Measurements from ENCODE around the gene CCER1.
"Not testable (repeated sequence)": the region's sequence is repeated elsewhere in the genome, so short reads cannot be mapped to it uniquely, and the experiment has no call there.

CCER1 gene, protein sequence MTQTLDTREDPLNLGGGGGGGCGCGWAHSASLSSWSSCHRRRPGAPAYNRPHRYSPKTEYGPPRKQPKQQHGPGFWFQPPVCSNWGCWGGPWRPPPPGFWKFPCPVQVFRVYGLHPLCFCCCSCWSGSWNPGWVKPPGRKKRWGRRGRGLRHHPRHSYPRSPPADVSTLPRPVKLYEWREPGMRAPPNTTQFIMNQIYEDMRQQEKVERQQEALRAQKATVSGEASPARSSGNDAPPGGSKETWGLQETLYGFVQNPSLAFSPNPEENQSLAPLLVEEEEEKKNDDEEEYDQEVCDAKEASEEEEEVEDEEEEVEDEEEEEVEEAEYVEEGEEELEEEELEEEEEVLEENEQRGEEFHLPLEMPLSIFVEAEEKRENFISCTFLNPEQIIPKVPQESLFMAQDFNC

DNA sequence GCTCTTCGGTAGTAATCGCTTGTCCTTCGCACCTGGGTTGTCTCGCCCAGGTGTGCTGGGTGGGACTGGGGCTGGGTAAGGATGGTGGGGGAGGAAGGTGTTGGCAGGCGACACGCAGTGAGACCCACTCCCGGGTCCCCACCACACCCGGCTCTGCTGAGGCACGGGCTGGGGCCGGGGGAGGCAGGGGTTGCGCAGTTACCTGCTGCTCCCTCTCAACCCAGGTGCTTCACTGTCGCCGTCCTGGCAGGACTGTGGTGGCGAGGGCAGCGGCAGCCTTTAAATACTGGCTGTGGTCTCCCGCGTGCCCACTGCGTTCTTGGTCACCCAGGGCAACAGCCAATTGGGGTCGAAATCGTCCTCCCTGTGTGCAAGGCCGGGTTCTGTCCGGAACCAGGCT lies at the start of gene CCER1:
CCER1 (minus strand) TSS at position 256 of the 400 bp plus-strand sequence. CDS start 434 bp downstream, outside the sequence.
- H3K27me3 ChIP-seq (ENCODE audit: insufficient read depth, low read length) = no peaks in the 10 kb centered on the region
- peaks cover 5% of the 10 kb centered on the region for H3K9me3 ChIP-seq (ENCODE audit: low read length)
- no peaks in the 10 kb centered on the region for H3K36me3 ChIP-seq (ENCODE audit: insufficient read depth, low read length)
- no peak within 1 kb of the TSS for H3K4me3 ChIP-seq (ENCODE audit: low read length)
- H2AFZ ChIP-seq (ENCODE audit: low read depth, low read length) = no peak within 1 kb of the TSS
- H3K4me1 ChIP-seq (ENCODE audit: insufficient read depth, low read length) = no peaks in the 10 kb centered on the region

DNA sequence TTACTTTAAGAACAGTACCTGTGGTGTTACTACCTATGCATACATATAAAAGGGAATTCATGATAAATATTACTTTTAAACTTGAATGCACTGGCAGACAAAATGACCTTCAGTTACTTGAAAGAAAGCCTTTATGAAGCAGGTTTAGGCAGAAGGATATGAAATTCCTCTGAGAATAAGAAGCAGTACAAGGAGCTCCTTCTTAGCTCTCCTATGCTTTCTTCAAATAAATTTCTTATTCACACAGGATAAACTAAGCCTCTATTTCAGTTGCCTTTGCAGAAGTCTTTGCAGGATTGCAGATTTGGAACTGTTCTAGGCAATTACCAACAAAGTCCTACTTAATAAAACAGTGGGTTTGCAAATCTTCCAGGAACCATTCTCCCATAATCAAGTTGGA lies 48.8 kb upstream of the CCER1 start:
- Histone ChIP-seq H3K4me1 (ENCODE audit: insufficient read depth, low read length) (no peaks in the 10 kb centered on the region), H3K9me3 (ENCODE audit: low read length) (no peaks in the 10 kb centered on the region), H3K4me3 (ENCODE audit: low read length) (no peak overlapping the region), H3K36me3 (ENCODE audit: insufficient read depth, low read length) (no peaks in the 10 kb centered on the region), H2AFZ (ENCODE audit: low read depth, low read length) (no peak overlapping the region), H3K27me3 (ENCODE audit: insufficient read depth, low read length) (no peaks in the 10 kb centered on the region)

DNA sequence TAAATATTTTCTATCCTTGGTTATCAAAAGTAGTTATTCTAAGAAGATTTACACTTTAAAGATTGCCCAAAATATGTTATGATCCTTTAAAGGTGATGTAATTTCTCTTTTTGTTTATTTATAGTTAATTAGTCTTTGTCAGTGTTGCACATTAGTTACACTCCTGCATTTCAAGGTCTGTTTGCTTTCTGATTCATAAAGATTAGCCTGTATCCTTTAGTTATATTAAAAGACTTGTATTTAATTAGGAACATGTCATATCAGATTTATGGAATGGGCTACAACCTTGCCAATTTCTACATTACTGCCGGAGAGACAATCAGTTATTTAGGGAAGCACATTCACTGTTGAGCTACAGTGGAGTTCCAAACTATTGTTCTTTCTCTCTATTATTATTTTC lies 46.3 kb upstream of the CCER1 start:
- no peaks in the 10 kb centered on the region for H3K9me3 ChIP-seq (ENCODE audit: low read length)
- H3K27me3 ChIP-seq (ENCODE audit: insufficient read depth, low read length) = no peaks in the 10 kb centered on the region
- no peak overlapping the region for H2AFZ ChIP-seq (ENCODE audit: low read depth, low read length)
- H3K36me3 ChIP-seq (ENCODE audit: insufficient read depth, low read length) = no peaks in the 10 kb centered on the region
- H3K4me3 ChIP-seq (ENCODE audit: low read length) = no peak overlapping the region
- H3K4me1 ChIP-seq (ENCODE audit: insufficient read depth, low read length) = no peaks in the 10 kb centered on the region

DNA sequence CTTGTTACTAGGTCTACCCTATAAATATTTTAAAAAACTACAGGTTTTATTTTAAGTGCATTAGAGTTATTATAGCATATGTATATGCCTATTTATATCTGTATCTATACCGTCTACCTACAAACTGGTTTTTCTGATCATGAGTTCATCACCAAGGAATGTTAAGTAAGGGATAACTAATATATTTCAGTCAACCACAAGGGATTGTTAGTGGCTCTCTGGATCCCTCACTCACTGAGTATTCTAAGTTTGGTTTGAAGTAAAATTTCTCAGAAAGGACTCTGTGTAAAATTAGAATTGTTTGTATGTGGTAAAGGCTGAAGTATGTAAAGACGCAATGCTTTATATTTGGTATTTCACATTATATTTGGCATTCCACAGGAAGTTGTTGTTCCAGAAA lies 45.0 kb upstream of the CCER1 start:
- no peak overlapping the region for H2AFZ ChIP-seq (ENCODE audit: low read depth, low read length)
- no peak overlapping the region for H3K4me3 ChIP-seq (ENCODE audit: low read length)
- H3K4me1 ChIP-seq (ENCODE audit: insufficient read depth, low read length) = no peaks in the 10 kb centered on the region
- no peaks in the 10 kb centered on the region for H3K36me3 ChIP-seq (ENCODE audit: insufficient read depth, low read length)
- no peaks in the 10 kb centered on the region for H3K27me3 ChIP-seq (ENCODE audit: insufficient read depth, low read length)
- H3K9me3 ChIP-seq (ENCODE audit: low read length) = no peaks in the 10 kb centered on the region

DNA sequence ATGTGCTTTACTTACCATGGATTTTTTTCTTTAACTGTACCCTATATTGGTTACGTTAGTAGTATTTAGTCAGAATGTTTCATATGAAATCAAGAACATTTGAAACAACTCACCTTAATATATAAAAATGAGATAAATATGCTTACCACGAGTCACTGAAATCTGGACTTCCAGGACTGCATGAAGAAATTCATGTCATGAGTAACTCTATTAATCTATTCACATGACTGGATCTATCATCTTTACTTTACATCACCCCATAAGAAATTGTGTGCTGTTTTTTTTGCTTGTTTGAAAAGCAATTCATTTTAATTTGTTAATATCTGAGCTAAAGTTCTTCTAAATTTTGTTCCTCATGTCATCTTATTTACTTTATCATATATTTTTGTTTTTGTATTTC lies 44.6 kb upstream of the CCER1 start:
- Histone ChIP-seq H3K4me1 (ENCODE audit: insufficient read depth, low read length) (no peaks in the 10 kb centered on the region), H3K36me3 (ENCODE audit: insufficient read depth, low read length) (no peaks in the 10 kb centered on the region), H3K9me3 (ENCODE audit: low read length) (no peaks in the 10 kb centered on the region), H3K4me3 (ENCODE audit: low read length) (no peak overlapping the region), H2AFZ (ENCODE audit: low read depth, low read length) (no peak overlapping the region), H3K27me3 (ENCODE audit: insufficient read depth, low read length) (no peaks in the 10 kb centered on the region)

DNA sequence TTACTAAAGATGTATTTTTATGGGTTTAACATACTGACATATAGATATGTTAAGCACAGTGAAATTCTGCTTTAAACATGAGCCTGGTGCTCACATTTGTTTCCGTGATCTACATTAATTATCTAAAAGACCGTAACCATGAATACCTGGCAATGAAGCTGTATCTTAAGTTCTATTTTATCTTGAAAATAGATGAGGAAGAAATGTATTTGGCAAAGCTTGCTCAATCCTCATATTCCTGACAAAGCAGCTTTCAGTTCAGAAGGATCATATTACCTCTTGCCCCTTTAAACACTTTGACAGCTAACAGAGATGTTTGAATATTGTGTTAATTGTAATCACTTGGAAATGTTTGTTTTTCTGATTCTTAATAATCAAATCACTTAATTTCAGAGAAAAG lies 40.0 kb upstream of the CCER1 start:
- H2AFZ ChIP-seq (ENCODE audit: low read depth, low read length) = no peak overlapping the region
- H3K27me3 ChIP-seq (ENCODE audit: insufficient read depth, low read length) = no peaks in the 10 kb centered on the region
- H3K9me3 ChIP-seq (ENCODE audit: low read length) = no peaks in the 10 kb centered on the region
- no peaks in the 10 kb centered on the region for H3K4me1 ChIP-seq (ENCODE audit: insufficient read depth, low read length)
- H3K4me3 ChIP-seq (ENCODE audit: low read length) = no peak overlapping the region
- no peaks in the 10 kb centered on the region for H3K36me3 ChIP-seq (ENCODE audit: insufficient read depth, low read length)

DNA sequence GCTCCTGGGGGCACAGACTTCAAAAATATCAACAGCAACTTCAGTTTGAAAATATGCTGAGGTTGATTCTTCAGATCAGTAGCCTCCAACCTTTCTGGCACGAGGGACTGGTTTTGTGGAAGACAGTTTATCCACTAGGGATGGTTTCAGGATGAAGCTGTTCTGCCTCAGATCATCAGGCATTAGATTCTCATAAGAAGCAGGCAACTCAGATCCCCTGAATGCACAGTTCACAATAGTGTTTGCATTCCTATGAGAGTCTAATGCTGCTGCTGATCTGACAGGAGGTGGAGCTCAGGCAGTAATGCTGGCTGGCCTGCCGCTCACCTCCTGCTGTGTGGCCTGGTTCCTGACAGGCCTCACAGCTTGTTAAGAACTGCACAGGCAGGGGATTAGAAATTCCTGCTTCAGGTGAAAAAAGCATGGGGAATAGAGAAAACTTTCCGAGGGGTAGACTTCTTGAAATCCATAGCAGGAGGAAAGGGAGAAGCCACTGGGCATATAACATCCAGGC lies 37.0 kb upstream of the CCER1 start:
- no peaks in the 10 kb centered on the region for H3K9me3 ChIP-seq (ENCODE audit: low read length)
- H3K4me3 ChIP-seq (ENCODE audit: low read length) = no peak overlapping the region
- no peaks in the 10 kb centered on the region for H3K27me3 ChIP-seq (ENCODE audit: insufficient read depth, low read length)
- H3K36me3 ChIP-seq (ENCODE audit: insufficient read depth, low read length) = no peaks in the 10 kb centered on the region
- no peak overlapping the region for H2AFZ ChIP-seq (ENCODE audit: low read depth, low read length)
- no peaks in the 10 kb centered on the region for H3K4me1 ChIP-seq (ENCODE audit: insufficient read depth, low read length)

DNA sequence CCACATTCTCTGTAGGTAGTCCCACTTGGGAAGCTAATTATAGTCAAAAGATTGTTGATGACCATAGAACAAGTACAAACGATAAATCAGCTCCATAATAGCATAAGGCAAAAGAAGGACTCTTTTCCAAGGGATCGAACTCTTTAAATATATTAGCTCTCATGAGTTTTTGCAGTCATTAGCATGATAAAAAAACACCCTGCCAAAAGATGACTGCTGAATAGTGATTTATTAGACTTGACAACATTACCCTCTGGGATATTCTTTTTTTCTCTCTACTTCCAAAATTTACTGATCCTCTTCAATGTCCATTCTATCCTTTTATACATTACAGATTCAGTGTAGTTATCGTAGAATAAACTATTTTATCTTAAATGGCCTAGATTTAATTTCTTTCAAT lies 35.6 kb upstream of the CCER1 start:
- no peaks in the 10 kb centered on the region for H3K36me3 ChIP-seq (ENCODE audit: insufficient read depth, low read length)
- H3K9me3 ChIP-seq (ENCODE audit: low read length) = no peaks in the 10 kb centered on the region
- H2AFZ ChIP-seq (ENCODE audit: low read depth, low read length) = no peak overlapping the region
- H3K4me1 ChIP-seq (ENCODE audit: insufficient read depth, low read length) = no peaks in the 10 kb centered on the region
- H3K4me3 ChIP-seq (ENCODE audit: low read length) = no peak overlapping the region
- H3K27me3 ChIP-seq (ENCODE audit: insufficient read depth, low read length) = no peaks in the 10 kb centered on the region

DNA sequence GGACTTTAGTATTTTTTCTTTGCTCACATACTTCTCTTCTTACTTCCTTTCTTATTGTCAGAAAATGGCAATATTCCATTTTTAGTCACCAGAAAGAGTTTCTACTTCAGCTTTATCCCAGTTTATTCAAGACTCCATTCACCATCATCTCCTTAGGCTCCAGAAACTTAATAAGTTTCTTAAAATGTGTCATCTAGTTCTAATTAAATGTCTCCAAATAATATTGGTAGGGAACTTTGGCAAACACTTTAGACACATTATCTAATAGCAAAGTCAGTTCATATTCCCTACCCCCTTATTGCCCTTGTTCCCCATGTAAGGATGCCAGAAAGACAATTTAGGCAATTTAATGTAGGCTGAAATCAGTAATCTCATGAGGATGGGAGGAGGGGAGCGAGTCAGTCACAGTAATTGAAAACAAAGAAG lies 34.7 kb upstream of the CCER1 start:
- Histone ChIP-seq H2AFZ (ENCODE audit: low read depth, low read length) (no peak overlapping the region), H3K36me3 (ENCODE audit: insufficient read depth, low read length) (no peaks in the 10 kb centered on the region), H3K27me3 (ENCODE audit: insufficient read depth, low read length) (no peaks in the 10 kb centered on the region), H3K9me3 (ENCODE audit: low read length) (no peaks in the 10 kb centered on the region), H3K4me1 (ENCODE audit: insufficient read depth, low read length) (no peaks in the 10 kb centered on the region), H3K4me3 (ENCODE audit: low read length) (no peak overlapping the region)

DNA sequence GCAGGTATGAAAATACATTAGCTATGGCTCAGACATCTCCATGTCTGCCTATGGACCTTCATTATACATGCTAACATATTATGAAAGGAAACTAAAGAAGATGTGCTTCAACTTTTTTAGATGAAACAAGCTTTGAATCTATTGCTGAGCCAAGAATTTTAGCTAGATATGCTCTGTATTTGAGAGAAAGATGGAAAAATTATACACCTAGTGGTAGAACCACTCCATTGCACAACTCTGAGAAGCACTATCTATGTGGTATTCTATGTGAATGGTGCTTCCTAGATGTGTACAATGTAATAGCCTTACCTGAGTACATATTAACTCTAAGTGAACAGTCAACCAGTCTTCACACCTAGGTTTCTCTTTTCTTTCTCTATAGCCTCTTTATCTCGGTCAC lies 32.5 kb upstream of the CCER1 start:
- Histone ChIP-seq H3K27me3 (ENCODE audit: insufficient read depth, low read length) (no peaks in the 10 kb centered on the region), H3K9me3 (ENCODE audit: low read length) (no peaks in the 10 kb centered on the region), H2AFZ (ENCODE audit: low read depth, low read length) (no peak overlapping the region), H3K4me1 (ENCODE audit: insufficient read depth, low read length) (no peaks in the 10 kb centered on the region), H3K4me3 (ENCODE audit: low read length) (no peak overlapping the region), H3K36me3 (ENCODE audit: insufficient read depth, low read length) (no peaks in the 10 kb centered on the region)

DNA sequence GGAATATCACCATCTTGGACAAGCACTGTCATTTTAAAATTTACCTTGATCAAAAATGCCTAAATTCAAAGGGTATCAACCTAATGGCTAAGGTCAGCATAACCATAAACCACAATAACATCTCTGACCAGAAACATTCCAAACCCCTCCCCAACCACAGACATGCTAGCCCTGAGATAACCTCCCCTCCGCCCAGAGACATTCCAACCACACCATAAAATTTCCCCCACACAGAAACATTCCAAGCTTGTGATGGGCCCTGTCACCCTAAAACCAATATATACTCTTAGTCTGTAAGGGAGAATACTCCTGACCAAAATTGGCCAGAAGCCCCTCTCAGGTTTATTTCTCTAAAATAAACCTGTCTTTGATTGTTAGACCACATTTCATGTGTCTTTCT lies 32.1 kb upstream of the CCER1 start:
- Histone ChIP-seq H3K27me3 (ENCODE audit: insufficient read depth, low read length) (no peaks in the 10 kb centered on the region), H3K4me1 (ENCODE audit: insufficient read depth, low read length) (no peaks in the 10 kb centered on the region), H2AFZ (ENCODE audit: low read depth, low read length) (no peak overlapping the region), H3K36me3 (ENCODE audit: insufficient read depth, low read length) (no peaks in the 10 kb centered on the region), H3K4me3 (ENCODE audit: low read length) (no peak overlapping the region), H3K9me3 (ENCODE audit: low read length) (no peaks in the 10 kb centered on the region)

DNA sequence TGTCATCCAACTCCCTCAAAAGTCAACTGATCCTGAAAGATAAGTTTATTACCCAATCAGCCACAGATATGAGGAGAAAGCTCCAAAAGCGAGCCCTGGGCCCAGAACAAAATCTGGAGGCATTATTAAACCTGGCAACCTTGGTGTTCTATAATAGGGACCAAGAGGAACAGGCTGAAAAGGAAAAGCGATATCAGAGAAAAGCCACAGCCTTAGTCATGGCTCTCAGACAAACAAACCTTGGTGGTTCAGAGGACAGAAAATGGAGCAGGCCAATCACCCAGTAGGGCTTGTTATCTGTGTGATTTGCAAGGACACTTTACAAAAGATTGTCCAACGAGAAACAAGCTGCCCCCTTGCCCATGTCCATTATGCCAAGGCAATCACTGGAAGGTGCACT lies 30.4 kb upstream of the CCER1 start:
- H3K27me3 ChIP-seq (ENCODE audit: insufficient read depth, low read length); H3K36me3 ChIP-seq (ENCODE audit: insufficient read depth, low read length); H2AFZ ChIP-seq (ENCODE audit: low read depth, low read length); H3K9me3 ChIP-seq (ENCODE audit: low read length); H3K4me1 ChIP-seq (ENCODE audit: insufficient read depth, low read length); H3K4me3 ChIP-seq (ENCODE audit: low read length): not testable (repeated sequence)

DNA sequence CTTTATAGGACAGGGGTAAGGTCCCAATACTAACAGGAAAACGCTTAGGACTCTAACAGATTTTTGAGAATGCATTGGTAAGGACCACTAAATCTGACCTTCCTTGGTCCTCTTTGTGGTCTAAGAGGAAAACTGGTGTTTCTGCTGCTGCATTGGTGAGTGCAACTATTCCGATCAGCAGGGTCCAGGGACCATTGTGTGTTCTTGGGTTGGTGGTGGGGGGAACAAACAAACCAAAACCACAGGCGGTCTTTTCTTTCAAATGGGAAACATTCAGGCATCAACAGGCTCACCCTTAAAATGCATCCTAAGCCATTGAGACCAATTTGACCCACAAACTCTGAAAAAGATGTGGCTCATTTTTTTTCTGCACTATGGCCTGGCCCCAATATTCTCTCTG lies 29.1 kb upstream of the CCER1 start:
- H3K9me3 ChIP-seq (ENCODE audit: low read length) = no peaks in the 10 kb centered on the region
- no peaks in the 10 kb centered on the region for H3K4me1 ChIP-seq (ENCODE audit: insufficient read depth, low read length)
- H3K36me3 ChIP-seq (ENCODE audit: insufficient read depth, low read length) = no peaks in the 10 kb centered on the region
- H3K4me3 ChIP-seq (ENCODE audit: low read length) = no peak overlapping the region
- H2AFZ ChIP-seq (ENCODE audit: low read depth, low read length) = no peak overlapping the region
- H3K27me3 ChIP-seq (ENCODE audit: insufficient read depth, low read length) = no peaks in the 10 kb centered on the region

DNA sequence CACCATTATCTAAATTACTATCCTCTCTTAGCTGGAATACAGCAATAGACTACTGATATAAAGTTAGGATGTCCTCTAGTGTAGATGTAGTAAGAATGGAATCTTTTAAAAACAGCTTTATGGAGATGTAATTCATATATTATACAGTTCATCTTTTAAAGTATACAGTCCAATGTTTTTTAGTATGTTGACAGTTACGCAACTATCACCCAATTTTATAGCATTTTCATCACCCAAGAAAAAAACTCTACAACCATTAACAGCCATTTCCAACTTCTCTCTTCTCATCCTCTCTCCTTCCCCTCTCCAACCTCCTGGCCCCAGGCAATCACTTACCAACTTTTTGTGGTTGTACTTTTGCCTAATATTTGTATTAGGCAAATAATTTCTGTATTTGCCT lies 27.2 kb upstream of the CCER1 start:
- no peaks in the 10 kb centered on the region for H3K36me3 ChIP-seq (ENCODE audit: insufficient read depth, low read length)
- H2AFZ ChIP-seq (ENCODE audit: low read depth, low read length) = no peak overlapping the region
- H3K4me3 ChIP-seq (ENCODE audit: low read length) = no peak overlapping the region
- H3K9me3 ChIP-seq (ENCODE audit: low read length) = no peaks in the 10 kb centered on the region
- no peaks in the 10 kb centered on the region for H3K4me1 ChIP-seq (ENCODE audit: insufficient read depth, low read length)
- no peaks in the 10 kb centered on the region for H3K27me3 ChIP-seq (ENCODE audit: insufficient read depth, low read length)

Measured in neuron (in vitro differentiated cells).